Esophagus squamous epithelium (tissue), 4 donors: ENCODE data around the gene DARS2.

Source experiments
- CTCF ChIP-seq, 6 experiments: fragments of 450-650 bp in 4 of 6; fragments of 200-600 bp in 2 of 6; sonication (generic) in 2 of 6; IDR thresholded peaks; one replicate each; pipeline ENCODE4 v1.5.1; 2016 to 2019; ENCODE audit warnings: antibody characterized with exemption in 6 of 6, mild to moderate bottlenecking in 4 of 6, moderate library complexity in 4 of 6
- POLR2A ChIP-seq, 4 donors: fragments of 450-650 bp; IDR thresholded peaks; one replicate each; pipeline ENCODE4 v1.6.1; 2017; ENCODE audit warnings: antibody characterized with exemption in 4 of 4, mild to moderate bottlenecking in 4 of 4, moderate library complexity in 3 of 4

DNA sequence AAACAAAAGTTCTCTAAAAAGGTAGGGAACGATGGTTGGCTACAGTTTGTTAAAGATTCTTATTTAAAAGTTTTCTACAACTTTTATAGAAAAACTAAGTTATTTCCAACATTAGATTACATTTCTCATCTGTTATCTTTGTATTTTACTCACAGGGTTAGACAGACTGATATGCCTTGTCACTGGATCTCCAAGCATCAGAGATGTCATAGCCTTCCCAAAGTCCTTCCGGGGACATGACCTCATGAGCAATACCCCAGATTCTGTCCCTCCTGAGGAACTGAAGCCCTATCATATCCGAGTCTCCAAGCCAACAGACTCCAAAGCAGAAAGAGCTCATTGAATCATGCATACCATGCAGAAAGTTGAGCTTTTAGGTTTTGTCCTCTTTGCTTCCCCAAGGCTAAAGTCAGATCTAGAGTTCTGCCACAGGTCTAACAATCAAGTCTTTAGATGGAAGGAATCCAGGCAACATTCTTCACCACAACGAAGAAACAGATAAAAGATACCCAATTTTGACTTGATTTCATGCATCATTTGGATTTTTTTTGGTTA, 33.0 kb downstream of the DARS2 start:
- TF ChIP-seq POLR2A (IDR thresholded peaks at IDR 0.05), result no peak
- TF ChIP-seq CTCF (IDR thresholded peaks at IDR 0.05), result no peak
